OCI-LY1 (cell line): Measurements from ENCODE around the gene TMEM242.

ENCODE experiments used
- H2AFZ ChIP-seq: fragments of 200-600 bp; sonication (generic), shearing (Covaris generic); 2 replicates; pipeline ENCODE4 v1.6.0; 2014; ENCODE audit warnings: antibody characterized with exemption, mild to moderate bottlenecking, low read length
- H3F3A ChIP-seq: fragments of 200-600 bp; sonication (generic), shearing (Covaris generic); 2 replicates; pipeline ENCODE4 v1.6.0; 2014; ENCODE audit warnings: mild to moderate bottlenecking, antibody characterized with exemption, low read length, moderate library complexity; ENCODE audit not compliant: insufficient read depth
- H3K27ac ChIP-seq: fragments of 200-600 bp; sonication (generic); 2 replicates; pipeline ENCODE4 v1.5.1; 2014; ENCODE audit warnings: low read length, mixed run types, mild to moderate bottlenecking, low read depth; ENCODE audit not compliant: poor library complexity, severe bottlenecking
- H3K27me3 ChIP-seq: fragments of 200-600 bp; sonication (generic); 2 replicates; pipeline ENCODE4 v1.6.0; 2014; ENCODE audit warnings: antibody characterized with exemption, mild to moderate bottlenecking, low read length, moderate library complexity; ENCODE audit not compliant: insufficient read depth
- H3K36me3 ChIP-seq: fragments of 200-600 bp; sonication (generic); 2 replicates; pipeline ENCODE4 v1.6.1; 2014; ENCODE audit warnings: mild to moderate bottlenecking, antibody characterized with exemption, low read length, moderate library complexity, mixed read lengths; ENCODE audit not compliant: insufficient read depth
- H3K4me1 ChIP-seq: fragments of 200-600 bp; sonication (generic); 2 replicates; pipeline ENCODE4 v1.5.1; 2014; ENCODE audit warnings: mild to moderate bottlenecking, low read length, moderate library complexity; ENCODE audit not compliant: insufficient read depth, severe bottlenecking
- H3K4me2 ChIP-seq: fragments of 200-600 bp; sonication (generic), shearing (Covaris generic); 2 replicates; pipeline ENCODE4 v1.6.1; 2014; ENCODE audit warnings: low read length
- H3K4me3 ChIP-seq: fragments of 200-600 bp; sonication (generic); 2 replicates; pipeline ENCODE4 v1.5.1; 2014; ENCODE audit warnings: low read length, low read depth, mild to moderate bottlenecking, mixed read lengths; ENCODE audit not compliant: poor library complexity, severe bottlenecking
- H3K79me2 ChIP-seq: fragments of 200-600 bp; shearing (Covaris generic); 2 replicates; pipeline ENCODE4 v1.6.1; 2016; ENCODE audit warnings: mixed run types, low read length, mixed read lengths; ENCODE audit not compliant: insufficient read depth
- H3K9ac ChIP-seq: fragments of 200-600 bp; sonication (generic), shearing (Covaris generic); 2 replicates; pipeline ENCODE4 v1.6.1; 2014; ENCODE audit warnings: mild to moderate bottlenecking, low read length, mixed read lengths
- H3K9me2 ChIP-seq: fragments of 200-600 bp; sonication (generic), shearing (Covaris generic); 2 replicates; pipeline ENCODE4 v1.6.1; 2014; ENCODE audit warnings: low read depth, mild to moderate bottlenecking, low read length, mixed read lengths
- H3K9me3 ChIP-seq: fragments of 200-600 bp; shearing (Covaris generic); 2 replicates; pipeline ENCODE4 v1.6.1; 2014; ENCODE audit warnings: low read length, mixed read lengths
- H4K20me1 ChIP-seq: fragments of 200-600 bp; sonication (generic), shearing (Covaris generic); 2 replicates; pipeline ENCODE4 v1.6.0; 2016; ENCODE audit warnings: mild to moderate bottlenecking, low read length; ENCODE audit not compliant: insufficient read depth
- CTCF ChIP-seq: fragments of 200-600 bp; sonication (generic), shearing (Covaris generic); IDR thresholded peaks from 2 replicates; pipeline ENCODE4 v1.5.1; 2017; ENCODE audit warnings: mild to moderate bottlenecking, antibody characterized with exemption, low read length, moderate library complexity, mixed read lengths
- EZH2 ChIP-seq: fragments of 200-600 bp; sonication (generic), shearing (Covaris generic); IDR thresholded peaks from 2 replicates; pipeline ENCODE4 v1.8.0; 2017; ENCODE audit warnings: borderline replicate concordance, mixed run types, mild to moderate bottlenecking, antibody characterized with exemption, low read length, moderate library complexity, mixed read lengths

The TMEM242 gene

GRCh38 chr6:157246048-157246630, 77.2 kb downstream of the TMEM242 start:
- H3K9me2 ChIP-seq = no peaks in the 10 kb centered on the region
- peaks cover 6% of the 10 kb centered on the region; the same call in 1 of the 2 replicates for H3K9me3 ChIP-seq
- no peak overlapping the region for H3K4me2 ChIP-seq
- no peak overlapping the region for H3K27ac ChIP-seq
- H4K20me1 ChIP-seq = no peaks in the 10 kb centered on the region
- no peaks in the 10 kb centered on the region for H3K4me1 ChIP-seq
- peaks cover 6% of the 10 kb centered on the region for H3K27me3 ChIP-seq
- H3F3A ChIP-seq = no peaks in the 10 kb centered on the region
- H3K4me3 ChIP-seq = no peak overlapping the region
- no peaks in the 10 kb centered on the region for H3K36me3 ChIP-seq
- no peak overlapping the region for H2AFZ ChIP-seq
- H3K79me2 ChIP-seq = no peaks in the 10 kb centered on the region
- H3K9ac ChIP-seq = no peak overlapping the region
- no peak for TF ChIP-seq EZH2

GRCh38 chr6:157245436-157245835, 77.9 kb downstream of the TMEM242 start:
- Histone ChIP-seq H2AFZ (no peak overlapping the region), H3K4me1 (no peaks in the 10 kb centered on the region), H3K4me3 (no peak overlapping the region), H3K4me2 (no peak overlapping the region), H3K36me3 (no peaks in the 10 kb centered on the region), H3K79me2 (no peaks in the 10 kb centered on the region), H3K9me2 (no peaks in the 10 kb centered on the region), H3K9ac (no peak overlapping the region), H3K9me3 (peaks cover 6% of the 10 kb centered on the region; the same call in 1 of the 2 replicates), H3F3A (no peaks in the 10 kb centered on the region), H4K20me1 (no peaks in the 10 kb centered on the region), H3K27ac (no peak overlapping the region), H3K27me3 (peaks cover 7% of the 10 kb centered on the region; the same call in 1 of the 2 replicates)
- no peak for TF ChIP-seq EZH2
- no peak for TF ChIP-seq CTCF

GRCh38 chr6:157244780-157245179, 78.5 kb downstream of the TMEM242 start:
- no peak overlapping the region for H3K4me3 ChIP-seq
- no peaks in the 10 kb centered on the region for H3K9me2 ChIP-seq
- H3K36me3 ChIP-seq = no peaks in the 10 kb centered on the region
- no peaks in the 10 kb centered on the region for H3K79me2 ChIP-seq
- H3K9me3 ChIP-seq = peaks cover 6% of the 10 kb centered on the region; the same call in 1 of the 2 replicates
- no peak for TF ChIP-seq CTCF
- no peak for TF ChIP-seq EZH2
- no peaks in the 10 kb centered on the region for H3K4me1 ChIP-seq
- no peaks in the 10 kb centered on the region for H4K20me1 ChIP-seq
- H3K4me2 ChIP-seq = no peak overlapping the region
- no peak overlapping the region for H3K9ac ChIP-seq
- H3K27ac ChIP-seq = no peak overlapping the region
- no peak overlapping the region for H2AFZ ChIP-seq
- no peaks in the 10 kb centered on the region for H3F3A ChIP-seq
- H3K27me3 ChIP-seq = peaks cover 12% of the 10 kb centered on the region; the same call in 1 of the 2 replicates

- Histone ChIP-seq H3K79me2 (no peaks in the 10 kb centered on the region), H4K20me1 (no peaks in the 10 kb centered on the region), H3F3A (no peaks in the 10 kb centered on the region), H3K27me3 (peaks cover 12% of the 10 kb centered on the region; the same call in 1 of the 2 replicates), H3K4me1 (no peaks in the 10 kb centered on the region), H3K4me2 (no peak overlapping the region), H3K9ac (no peak overlapping the region), H3K36me3 (no peaks in the 10 kb centered on the region), H3K27ac (no peak overlapping the region), H3K9me2 (no peaks in the 10 kb centered on the region), H3K4me3 (no peak overlapping the region), H2AFZ (no peak overlapping the region), H3K9me3 (peaks cover 6% of the 10 kb centered on the region; the same call in 1 of the 2 replicates)
- TF ChIP-seq CTCF (no peak), EZH2 (no peak)
These were observed 79.1 kb downstream of the TMEM242 start for GRCh38 chr6:157244175-157244574.
